CD14-positive monocyte (primary cell): ENCODE measurements around the gene UBE2H. TPM values are rescaled to one million over a fixed set of nuclear protein-coding genes. Genes with fewer than 3 reads are reported as not detected.

Experiments used
- DNase-seq, 3 donors: peaks; one replicate each; pipeline ENCODE4 v3.0.0-alpha.2; 2011 to 2022
- H2AFZ ChIP-seq: 2 replicates; pipeline ENCODE4 v1.6.0; 2012; ENCODE audit warnings: mild to moderate bottlenecking, low read depth, low read length, inconsistent platforms; ENCODE audit not compliant: insufficient read depth, poor library complexity, severe bottlenecking
- H3K27ac ChIP-seq, 2 donors: 1 replicate in 1 of 2; 2 replicates in 1 of 2; pipeline ENCODE4 v1.5.1; 2012 to 2013; ENCODE audit warnings: low read length in 2 of 2, control low read depth in 1 of 2, inconsistent platforms in 1 of 2, low read depth in 1 of 2, mild to moderate bottlenecking in 1 of 2
- H3K27me3 ChIP-seq, 2 donors: one replicate each; pipeline versions ENCODE4 v1.6.0 to v1.6.1; 2011 to 2013; ENCODE audit warnings: low read length in 2 of 2; ENCODE audit not compliant: control insufficient read depth in 2 of 2, insufficient read depth in 2 of 2
- H3K36me3 ChIP-seq, 2 donors: replicated peaks in 1 of 2; 1 replicate in 1 of 2; 2 replicates in 1 of 2; pipeline versions ENCODE4 v1.5.1 to v1.6.1; 2012 to 2013; ENCODE audit warnings: low read length in 2 of 2, control low read depth in 1 of 2, inconsistent platforms in 1 of 2, mild to moderate bottlenecking in 1 of 2; ENCODE audit not compliant: insufficient read depth in 2 of 2, control insufficient read depth in 1 of 2
- H3K4me1 ChIP-seq, 2 donors: 1 replicate in 1 of 2; 2 replicates in 1 of 2; pipeline versions ENCODE4 v1.5.1 to v1.6.1; 2012 to 2013; ENCODE audit warnings: low read length in 2 of 2, control low read depth in 1 of 2, inconsistent platforms in 1 of 2, mild to moderate bottlenecking in 1 of 2, moderate library complexity in 1 of 2; ENCODE audit not compliant: insufficient read depth in 2 of 2, control insufficient read depth in 1 of 2
- H3K4me2 ChIP-seq: replicated peaks from 2 replicates; pipeline ENCODE3; 2012; ENCODE audit warnings: low read length, moderate library complexity, mild to moderate bottlenecking; ENCODE audit not compliant: poor library complexity, severe bottlenecking; ENCODE audit errors: extremely low read depth
- H3K4me3 ChIP-seq, 3 experiments: fragments of 200-600 bp in 1 of 3; sonication (generic) in 1 of 3; replicated peaks in 1 of 3; 1 replicate in 2 of 3; 2 replicates in 1 of 3; pipeline ENCODE4 v1.5.1; 2011 to 2013; ENCODE audit warnings: low read length in 3 of 3, mild to moderate bottlenecking in 3 of 3, control low read depth in 2 of 3, low read depth in 2 of 3, inconsistent platforms in 1 of 3, moderate library complexity in 1 of 3
- H3K79me2 ChIP-seq: 2 replicates; pipeline ENCODE4 v1.6.0; 2012; ENCODE audit warnings: mild to moderate bottlenecking, control low read depth, inconsistent platforms, low read length, moderate library complexity; ENCODE audit not compliant: insufficient read depth
- H3K9ac ChIP-seq: 2 replicates; pipeline ENCODE4 v1.6.0; 2017; ENCODE audit warnings: low read length, mild to moderate bottlenecking; ENCODE audit not compliant: insufficient read depth, poor library complexity, severe bottlenecking
- H3K9me3 ChIP-seq, 2 donors: replicated peaks in 1 of 2; 1 replicate in 1 of 2; 2 replicates in 1 of 2; pipeline versions ENCODE4 v1.5.1 to v1.6.1; 2012 to 2013; ENCODE audit warnings: low read length in 2 of 2, control low read depth in 1 of 2; ENCODE audit not compliant: control insufficient read depth in 1 of 2, insufficient read depth in 1 of 2
- H4K20me1 ChIP-seq: 2 replicates; pipeline ENCODE4 v1.6.0; 2012; ENCODE audit warnings: mild to moderate bottlenecking, low read length, control low read depth, moderate library complexity; ENCODE audit not compliant: insufficient read depth
- H3K27ac Mint-ChIP-seq, 7 donors: one replicate each; pipeline ENCODE4 v1.8.0; 2020; ENCODE audit warnings: mild to moderate bottlenecking in 7 of 7, mixed read lengths in 7 of 7, moderate library complexity in 6 of 7, inconsistent platforms in 2 of 7
- H3K27me3 Mint-ChIP-seq, 3 donors: one replicate each; pipeline ENCODE4 v1.8.0; 2021 to 2022; ENCODE audit warnings: low read depth in 3 of 3, mild to moderate bottlenecking in 3 of 3, mixed read lengths in 3 of 3, moderate library complexity in 3 of 3, inconsistent platforms in 1 of 3
- H3K36me3 Mint-ChIP-seq, 2 donors: one replicate each; pipeline ENCODE4 v1.8.0; 2020; ENCODE audit warnings: mixed read lengths in 2 of 2, inconsistent platforms in 1 of 2, mild to moderate bottlenecking in 1 of 2
- H3K4me1 Mint-ChIP-seq: one replicate; pipeline ENCODE4 v1.8.0; 2020; ENCODE audit warnings: mild to moderate bottlenecking, mixed read lengths
- H3K4me3 Mint-ChIP-seq, 2 donors: one replicate each; pipeline ENCODE4 v1.8.0; 2020; ENCODE audit warnings: mild to moderate bottlenecking in 2 of 2, mixed read lengths in 2 of 2, moderate library complexity in 1 of 2
- H3K9me3 Mint-ChIP-seq, 7 donors: one replicate each; pipeline ENCODE4 v1.8.0; 2020 to 2022; ENCODE audit warnings: mixed read lengths in 7 of 7, mild to moderate bottlenecking in 6 of 7, moderate library complexity in 6 of 7, inconsistent platforms in 2 of 7
- WGBS: methylation state at CpG from one replicate; pipeline ENCODE4 v1.1.5; 2013; ENCODE audit warnings: missing lambda C conversion rate; ENCODE audit not compliant: insufficient coverage; 5-methylcytosine and 5-hydroxymethylcytosine counted together
- intact Hi-C, 2 donors: fragments of 100-400 bp; cut with micrococcal nuclease; formaldehyde crosslinking; loops; one replicate each; pipeline versions ENCODE4 v1.15.0 to v1.15.1; 2023
- polyA plus RNA-seq, 3 donors: library from polyadenylated mRNA; depleted of rRNA in 1 of 3; unstranded in 2 of 3; stranded (reverse) in 1 of 3; fragments of 300-500 nt in 2 of 3; fragments of >200 nt in 1 of 3; fragmentation: Illumina TruSeq in 2 of 3; gene quantifications; 1 replicate in 2 of 3; 2 replicates in 1 of 3; pipeline ENCODE4 v1.2.3, GENCODE V29; 2012 to 2021
- TF ChIP-seq, protein P1 (sequence below): fragments of 200-600 bp; IDR thresholded peaks from one replicate; pipeline ENCODE4 v1.8.0; 2022; ENCODE audit warnings: antibody characterized with exemption, mild to moderate bottlenecking

UBE2H gene
- polyA plus RNA-seq, 3 donors = 12.6 to 26.0 (median 16.0) TPM

DNA sequence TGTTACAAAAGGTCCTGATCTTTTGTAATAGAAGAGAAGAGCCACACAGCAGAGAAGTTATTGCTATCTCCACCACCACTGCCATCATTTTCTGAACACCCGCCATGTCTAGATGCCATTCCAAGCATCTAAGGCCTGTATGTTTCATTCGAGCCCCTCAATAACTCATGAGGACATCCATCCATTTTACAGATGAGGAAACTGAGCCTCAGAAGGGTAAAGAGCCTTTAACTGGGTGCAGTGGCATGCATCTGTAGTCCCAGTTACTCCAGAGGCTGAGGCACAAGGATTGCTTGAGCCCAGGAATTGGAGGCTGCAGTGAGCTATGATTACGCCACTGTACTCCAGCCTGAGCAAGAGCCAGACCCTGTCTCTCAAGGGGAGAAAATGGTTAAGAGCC, 39.3 kb downstream of the UBE2H start:
- no peaks in the 10 kb centered on the region for H3K27me3 Mint-ChIP-seq
- H2AFZ ChIP-seq = no peak overlapping the region
- H3K36me3 ChIP-seq = peaks cover 10 to 20% of the 10 kb centered on the region in 2 donors
- no peak overlapping the region for H3K4me2 ChIP-seq
- H3K4me3 ChIP-seq = no peak overlapping the region
- no peak overlapping the region for H3K4me3 Mint-ChIP-seq
- H3K9me3 ChIP-seq = no peaks in the 10 kb centered on the region
- H3K27ac Mint-ChIP-seq = no peak overlapping the region
- no peaks in the 10 kb centered on the region for H3K27me3 ChIP-seq
- H3K9me3 Mint-ChIP-seq = no peaks in the 10 kb centered on the region
- TF ChIP-seq, protein P1, sequence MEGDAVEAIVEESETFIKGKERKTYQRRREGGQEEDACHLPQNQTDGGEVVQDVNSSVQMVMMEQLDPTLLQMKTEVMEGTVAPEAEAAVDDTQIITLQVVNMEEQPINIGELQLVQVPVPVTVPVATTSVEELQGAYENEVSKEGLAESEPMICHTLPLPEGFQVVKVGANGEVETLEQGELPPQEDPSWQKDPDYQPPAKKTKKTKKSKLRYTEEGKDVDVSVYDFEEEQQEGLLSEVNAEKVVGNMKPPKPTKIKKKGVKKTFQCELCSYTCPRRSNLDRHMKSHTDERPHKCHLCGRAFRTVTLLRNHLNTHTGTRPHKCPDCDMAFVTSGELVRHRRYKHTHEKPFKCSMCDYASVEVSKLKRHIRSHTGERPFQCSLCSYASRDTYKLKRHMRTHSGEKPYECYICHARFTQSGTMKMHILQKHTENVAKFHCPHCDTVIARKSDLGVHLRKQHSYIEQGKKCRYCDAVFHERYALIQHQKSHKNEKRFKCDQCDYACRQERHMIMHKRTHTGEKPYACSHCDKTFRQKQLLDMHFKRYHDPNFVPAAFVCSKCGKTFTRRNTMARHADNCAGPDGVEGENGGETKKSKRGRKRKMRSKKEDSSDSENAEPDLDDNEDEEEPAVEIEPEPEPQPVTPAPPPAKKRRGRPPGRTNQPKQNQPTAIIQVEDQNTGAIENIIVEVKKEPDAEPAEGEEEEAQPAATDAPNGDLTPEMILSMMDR = no peak
- H3K4me1 Mint-ChIP-seq = no peaks in the 10 kb centered on the region
- no peaks in the 10 kb centered on the region for H3K4me1 ChIP-seq
- DNase-seq = no peak
- intact Hi-C loops = no loop called here
- peaks cover 16 to 46% of the 10 kb centered on the region in 2 donors for H3K36me3 Mint-ChIP-seq
- peaks cover 99% of the 10 kb centered on the region for H4K20me1 ChIP-seq
- peaks cover 24% of the 10 kb centered on the region for H3K79me2 ChIP-seq
- H3K27ac ChIP-seq = no peak overlapping the region
- H3K9ac ChIP-seq = no peak overlapping the region
- WGBS = 100% methylated on average over 1 of the region's 3 CpGs

DNA sequence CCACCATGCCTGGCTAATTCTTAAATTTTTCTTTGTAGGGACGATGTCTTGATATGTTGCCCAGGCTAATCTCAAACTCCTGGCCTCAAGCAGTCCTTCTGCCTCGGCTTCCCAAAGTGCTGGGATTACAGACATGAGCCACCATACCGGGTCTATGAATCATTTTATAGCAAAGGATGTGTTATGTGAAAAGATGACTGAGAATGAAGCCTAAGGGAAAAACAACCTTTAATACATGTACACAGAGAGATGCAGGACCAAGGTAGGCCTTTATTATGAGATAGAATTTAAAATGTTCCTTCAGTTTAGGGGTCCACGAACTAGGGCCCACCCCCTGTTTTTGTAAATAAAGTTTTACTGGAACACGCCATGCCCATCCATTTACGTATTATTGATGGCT, 41.0 kb downstream of the UBE2H start:
- no peak overlapping the region for H3K27ac Mint-ChIP-seq
- H3K4me3 Mint-ChIP-seq = no peak overlapping the region
- Histone ChIP-seq H3K27me3 (no peaks in the 10 kb centered on the region), H3K9me3 (no peaks in the 10 kb centered on the region), H3K4me1 (peaks cover 1 to 5% of the 10 kb centered on the region in 2 donors), H3K9ac (no peak overlapping the region), H3K4me3 (no peak overlapping the region), H3K27ac (no peak overlapping the region), H2AFZ (no peak overlapping the region), H3K79me2 (peaks cover 24% of the 10 kb centered on the region), H3K4me2 (no peak overlapping the region), H4K20me1 (peaks cover 99% of the 10 kb centered on the region), H3K36me3 (peaks cover 5 to 9% of the 10 kb centered on the region in 2 donors)
- no peaks in the 10 kb centered on the region for H3K27me3 Mint-ChIP-seq
- WGBS = 100% methylated on average over 1 of the region's 6 CpGs
- no peaks in the 10 kb centered on the region for H3K9me3 Mint-ChIP-seq
- peaks cover 26 to 43% of the 10 kb centered on the region in 2 donors for H3K36me3 Mint-ChIP-seq
- TF ChIP-seq, protein P1 = no peak
- no peak for DNase-seq
- peaks cover 7% of the 10 kb centered on the region for H3K4me1 Mint-ChIP-seq
- intact Hi-C loops = no loop called here
